GM15510 (cell line): ENCODE measurements around the gene TFF1.

Experiments used
- POLR2A ChIP-seq: IDR thresholded peaks from 3 replicates; pipeline ENCODE4 v1.6.1; 2011; ENCODE audit warnings: borderline replicate concordance; ENCODE audit not compliant: insufficient read length; ENCODE audit errors: extremely low read depth

Gene TFF1

DNA sequence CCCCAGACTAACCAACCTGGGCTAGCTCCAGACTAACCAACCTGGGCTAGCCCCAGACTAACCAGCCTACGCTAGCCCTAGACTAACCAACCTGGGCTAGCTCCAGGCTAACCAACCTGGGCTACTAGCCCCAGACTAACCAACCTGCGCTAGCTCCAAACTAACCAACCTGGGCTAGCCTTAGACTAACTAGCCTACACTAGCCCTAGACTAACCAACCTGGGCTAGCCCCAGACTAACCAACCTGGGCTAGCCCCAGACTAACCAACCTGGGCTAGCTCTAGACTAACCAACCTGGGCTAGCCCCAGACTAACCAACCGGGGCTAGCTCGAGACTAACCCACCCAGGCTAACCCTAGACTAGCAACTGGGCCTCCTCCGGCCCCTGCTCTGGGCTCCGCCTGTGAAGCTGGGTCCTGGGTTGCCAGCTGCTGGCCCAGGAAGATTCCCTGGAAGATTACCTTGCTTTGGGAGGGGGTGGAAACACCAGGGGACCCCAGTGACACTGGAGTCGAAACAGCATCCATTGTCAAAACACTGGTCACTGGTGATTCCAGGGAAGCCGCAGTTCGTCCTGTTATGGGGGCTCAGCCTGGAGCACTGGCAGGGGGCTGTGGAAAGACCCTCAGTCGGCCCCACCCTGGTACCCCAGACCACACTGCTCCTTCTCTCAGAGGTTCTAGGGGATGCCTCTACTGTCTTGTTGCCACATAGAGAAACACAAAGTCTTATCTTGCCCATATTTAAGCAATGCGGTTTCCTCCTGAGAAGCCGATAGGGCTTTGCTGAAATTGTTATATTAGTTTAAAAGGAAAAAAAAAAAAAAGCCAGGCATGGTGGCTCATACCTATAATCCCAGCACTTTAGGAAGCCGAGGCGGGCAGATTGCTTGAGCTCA is 16.7 kb downstream of the TFF1 start:
- no peak for TF ChIP-seq POLR2A

GRCh38 chr21:42348762-42349161 is 17.6 kb downstream of the TFF1 start:
- no peak for TF ChIP-seq POLR2A

DNA sequence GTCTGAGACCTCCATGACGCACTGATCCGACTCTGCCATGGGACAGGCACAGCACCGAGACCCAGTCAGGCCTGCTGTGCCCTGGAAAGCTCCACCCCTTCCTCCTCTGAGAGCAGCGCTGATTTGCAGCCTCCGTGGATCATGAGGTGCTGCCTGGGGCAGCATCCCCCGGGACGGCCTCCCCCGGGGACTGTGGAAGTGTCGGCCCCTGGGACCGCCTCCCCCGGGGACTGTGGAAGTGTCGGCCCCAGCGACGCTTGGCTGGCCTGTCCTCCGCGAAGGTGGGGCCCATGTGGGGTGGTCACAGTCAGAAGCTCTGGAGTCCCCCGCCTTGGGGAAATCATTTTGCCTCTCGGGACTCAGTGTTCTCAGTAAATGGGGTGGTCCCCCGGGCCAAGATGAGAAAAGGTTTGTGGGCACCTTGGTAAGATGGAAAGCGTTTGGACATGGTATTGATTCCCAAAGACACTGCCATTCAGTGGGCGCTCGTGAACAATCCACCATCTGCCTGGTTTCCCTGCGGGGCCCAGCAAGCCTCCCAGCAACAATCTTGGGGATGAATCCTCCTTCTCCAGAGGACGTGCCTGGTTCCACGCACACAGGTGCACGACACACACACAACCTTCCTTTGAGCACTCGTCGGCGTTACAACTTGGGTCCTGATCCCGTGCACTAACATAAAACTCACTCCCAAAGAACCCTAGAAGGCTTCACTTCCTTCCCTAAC is 18.6 kb downstream of the TFF1 start:
- TF ChIP-seq POLR2A: no peak

GRCh38 chr21:42346866-42347600 is 19.3 kb downstream of the TFF1 start:
- TF ChIP-seq POLR2A: no peak

GRCh38 chr21:42346441-42346840 is 19.9 kb downstream of the TFF1 start:
- TF ChIP-seq POLR2A: no peak

DNA sequence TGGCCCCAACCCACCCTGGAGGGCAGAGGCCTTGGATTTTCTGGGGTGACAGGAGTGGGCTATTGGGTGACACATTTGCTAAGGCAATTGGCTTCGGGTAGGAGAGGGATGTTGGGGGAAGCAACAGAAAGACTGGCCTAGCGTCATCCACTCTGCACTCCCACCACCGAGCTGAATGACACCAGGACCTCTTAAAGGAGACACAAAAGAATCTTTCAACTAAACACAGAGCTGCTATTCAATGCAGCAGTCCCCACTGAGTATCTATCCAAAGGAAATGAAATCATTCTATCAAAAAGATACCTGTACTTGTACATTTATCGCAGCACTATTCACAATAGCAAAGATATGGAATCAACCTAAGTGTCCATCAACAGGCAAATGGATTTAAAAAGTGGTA is 21.7 kb downstream of the TFF1 start:
- TF ChIP-seq POLR2A: no peak

- TF ChIP-seq POLR2A: no peak
Measured at GRCh38 chr21:42343963-42344510, 22.3 kb downstream of the TFF1 start.

DNA sequence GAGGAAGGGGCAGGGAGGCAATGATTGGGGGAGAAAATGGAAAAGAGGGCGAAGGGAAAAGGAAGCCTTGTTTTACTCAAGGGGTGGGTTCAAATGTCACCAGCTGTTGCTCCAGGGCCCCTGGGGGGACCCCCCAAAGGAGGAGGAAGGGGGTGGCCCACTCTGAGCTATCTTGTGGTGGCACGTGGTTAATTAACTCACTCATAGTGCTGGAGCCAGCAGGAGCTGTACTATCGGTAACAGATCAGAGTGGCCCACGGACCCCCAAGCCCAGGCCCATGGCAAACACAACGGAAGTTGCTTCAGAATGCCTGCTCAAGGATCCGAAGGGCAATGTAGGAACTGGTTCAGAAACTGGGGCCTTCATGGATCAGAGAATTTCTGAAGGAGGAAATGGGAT is 22.8 kb downstream of the TFF1 start:
- no peak for TF ChIP-seq POLR2A

- no peak for TF ChIP-seq POLR2A
Measured at GRCh38 chr21:42343101-42343500, 23.2 kb downstream of the TFF1 start.

DNA sequence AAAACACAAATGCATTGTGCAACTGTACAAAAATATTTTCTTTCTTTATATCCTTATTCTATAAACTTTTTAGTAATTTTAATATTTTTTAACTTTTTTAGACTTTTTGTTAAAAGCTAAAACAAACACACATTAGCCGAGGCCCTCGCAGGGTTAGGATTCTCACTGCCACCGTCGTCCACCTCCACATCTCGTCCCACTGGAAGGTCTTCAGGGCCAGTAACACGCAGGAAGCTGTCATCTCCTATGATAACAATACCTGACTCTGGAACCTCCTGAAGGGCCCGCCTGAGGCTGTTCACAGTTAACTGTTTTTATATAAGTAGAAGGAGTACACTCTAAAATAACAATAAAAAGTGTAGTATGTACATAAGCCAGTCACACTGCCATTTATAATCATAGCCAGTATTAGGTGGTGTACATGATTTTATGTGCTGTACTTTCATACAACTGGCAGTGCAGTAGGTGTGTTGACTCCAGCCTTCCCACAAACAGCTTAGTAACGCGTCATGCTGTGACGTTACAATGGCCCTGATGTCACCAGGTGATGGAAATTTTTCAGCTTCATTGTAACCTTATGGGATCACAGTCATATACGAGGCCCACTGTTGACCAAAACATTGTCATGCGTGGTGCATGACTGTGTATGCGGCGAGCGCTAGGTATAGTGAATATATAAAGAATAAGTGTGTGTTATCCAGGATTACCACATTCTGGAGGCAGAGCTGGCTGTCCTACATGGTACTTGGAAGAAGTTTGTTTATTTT is 24.4 kb downstream of the TFF1 start:
- TF ChIP-seq POLR2A: no peak

- TF ChIP-seq POLR2A: no peak
Measured at GRCh38 chr21:42340187-42341050, 25.9 kb downstream of the TFF1 start.

DNA sequence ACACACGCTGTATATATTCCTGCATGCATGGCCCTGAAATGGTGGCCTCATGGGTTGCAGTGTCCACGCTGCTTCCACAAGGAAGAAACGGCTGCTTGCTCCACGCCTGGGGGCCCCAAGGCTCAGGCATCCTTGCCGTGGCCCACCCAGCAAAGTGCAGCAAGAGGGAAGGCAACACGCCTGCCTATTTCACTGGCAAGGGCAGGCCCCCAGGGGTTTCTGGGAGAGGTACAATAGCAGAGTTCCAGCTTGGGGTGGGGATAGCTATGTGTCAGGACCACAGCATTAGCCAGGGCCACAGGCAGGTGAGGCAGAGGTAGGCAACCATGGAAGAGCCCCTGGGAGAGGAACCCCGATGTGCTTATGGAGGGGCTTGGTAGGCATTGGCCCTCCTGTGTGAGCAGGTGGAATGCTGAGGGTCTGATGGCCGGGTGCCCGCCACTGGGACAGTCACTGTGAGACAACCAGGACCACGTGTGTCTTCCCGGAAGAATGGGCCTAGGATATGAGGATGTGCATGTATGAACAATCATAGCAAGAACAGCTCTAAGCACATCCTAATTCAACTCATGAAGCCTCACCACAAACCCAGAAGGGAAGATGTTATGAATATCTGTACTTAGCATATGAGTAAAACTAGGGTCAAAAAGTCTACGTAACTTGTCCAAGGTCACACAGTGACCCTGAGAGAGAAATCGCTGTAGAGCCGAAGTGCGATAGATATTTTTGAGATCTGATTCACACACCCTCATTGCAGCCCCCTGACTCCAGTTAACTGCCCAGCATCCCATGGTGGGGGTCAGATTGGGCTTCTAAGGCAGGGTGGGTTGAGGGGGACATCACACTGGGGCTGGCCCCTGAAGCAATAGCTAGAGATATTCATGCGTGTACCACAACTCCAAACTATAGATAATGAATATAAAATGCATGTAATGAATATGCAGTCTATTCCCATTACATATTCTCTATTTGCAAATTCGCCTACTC is 27.3 kb downstream of the TFF1 start:
- no peak for TF ChIP-seq POLR2A

GRCh38 chr21:42337830-42338728 is 28.3 kb downstream of the TFF1 start:
- no peak for TF ChIP-seq POLR2A
